ENCODE measurements around the gene CFH.

DNA sequence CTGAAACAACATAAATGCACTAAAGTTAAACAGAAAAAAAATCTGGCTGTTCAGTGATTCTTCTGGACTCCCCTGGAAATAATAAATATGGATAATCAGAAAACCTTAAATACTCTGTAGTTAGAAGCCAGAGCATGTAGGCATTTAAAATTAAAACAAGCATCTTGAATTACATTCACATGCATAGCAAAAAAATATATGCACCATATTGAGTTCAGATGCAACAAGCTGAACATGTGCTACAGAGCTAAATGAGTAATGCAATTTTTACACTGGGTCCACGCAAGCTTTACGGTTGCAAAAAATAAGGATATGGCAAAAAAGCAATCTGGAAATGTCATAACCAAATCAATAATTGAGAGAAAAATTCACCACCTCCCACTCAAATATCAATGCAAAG, 32.1 kb upstream of the CFH start:
- TF ChIP-seq, protein P1, sequence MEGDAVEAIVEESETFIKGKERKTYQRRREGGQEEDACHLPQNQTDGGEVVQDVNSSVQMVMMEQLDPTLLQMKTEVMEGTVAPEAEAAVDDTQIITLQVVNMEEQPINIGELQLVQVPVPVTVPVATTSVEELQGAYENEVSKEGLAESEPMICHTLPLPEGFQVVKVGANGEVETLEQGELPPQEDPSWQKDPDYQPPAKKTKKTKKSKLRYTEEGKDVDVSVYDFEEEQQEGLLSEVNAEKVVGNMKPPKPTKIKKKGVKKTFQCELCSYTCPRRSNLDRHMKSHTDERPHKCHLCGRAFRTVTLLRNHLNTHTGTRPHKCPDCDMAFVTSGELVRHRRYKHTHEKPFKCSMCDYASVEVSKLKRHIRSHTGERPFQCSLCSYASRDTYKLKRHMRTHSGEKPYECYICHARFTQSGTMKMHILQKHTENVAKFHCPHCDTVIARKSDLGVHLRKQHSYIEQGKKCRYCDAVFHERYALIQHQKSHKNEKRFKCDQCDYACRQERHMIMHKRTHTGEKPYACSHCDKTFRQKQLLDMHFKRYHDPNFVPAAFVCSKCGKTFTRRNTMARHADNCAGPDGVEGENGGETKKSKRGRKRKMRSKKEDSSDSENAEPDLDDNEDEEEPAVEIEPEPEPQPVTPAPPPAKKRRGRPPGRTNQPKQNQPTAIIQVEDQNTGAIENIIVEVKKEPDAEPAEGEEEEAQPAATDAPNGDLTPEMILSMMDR (IDR thresholded peaks at IDR 0.05; ENCODE audit: borderline replicate concordance, extremely low read depth, low read length, poor library complexity, severe bottlenecking), result no peak
- no peak for TF ChIP-seq EZH2 (IDR thresholded peaks at IDR 0.05; ENCODE audit: borderline replicate concordance, low read depth, low read length, severe bottlenecking)
